ENCODE measurements around the gene CEP152.
"Not testable (repeated sequence)": the region's sequence is repeated elsewhere in the genome, so short reads cannot be mapped to it uniquely, and the experiment has no call there.

Gene CEP152

GRCh38 chr15:48810414-48811324, at the start of gene CEP152:
Gene CEP152 (minus strand): TSS chr15:48811069. CDS start chr15:48805649, 5,420 bp downstream.
- peak within 1 kb of the TSS; percentile 82 for H3K4me3 ChIP-seq (ENCODE audit: low read length)
- no peak for TF ChIP-seq ZNF274 (IDR thresholded peaks at IDR 0.05; ENCODE audit: low read depth, low read length)

GRCh38 chr15:48859426-48859825, 48.6 kb upstream of the CEP152 start:
- no peak overlapping the region for H3K4me3 ChIP-seq (ENCODE audit: low read length)
- no peak for TF ChIP-seq ZNF274 (IDR thresholded peaks at IDR 0.05; ENCODE audit: low read depth, low read length)

- no peak for TF ChIP-seq ZNF274 (IDR thresholded peaks at IDR 0.05; ENCODE audit: low read depth, low read length)
- H3K4me3 ChIP-seq (ENCODE audit: low read length): no peak overlapping the region
These were observed 47.5 kb upstream of the CEP152 start for GRCh38 chr15:48858401-48858800.

GRCh38 chr15:48856942-48857341, 46.1 kb upstream of the CEP152 start:
- TF ChIP-seq ZNF274 (IDR thresholded peaks at IDR 0.05; ENCODE audit: low read depth, low read length): no peak
- H3K4me3 ChIP-seq (ENCODE audit: low read length): no peak overlapping the region

GRCh38 chr15:48855501-48856440, 44.9 kb upstream of the CEP152 start:
- no peak overlapping the region for H3K4me3 ChIP-seq (ENCODE audit: low read length)
- TF ChIP-seq ZNF274 (IDR thresholded peaks at IDR 0.05; ENCODE audit: low read depth, low read length): no peak

- not testable (repeated sequence) for H3K4me3 ChIP-seq (ENCODE audit: low read length)
These were observed 43.6 kb upstream of the CEP152 start for GRCh38 chr15:48854434-48854833.

GRCh38 chr15:48851956-48852355, 41.1 kb upstream of the CEP152 start:
- no peak overlapping the region for H3K4me3 ChIP-seq (ENCODE audit: low read length)
- no peak for TF ChIP-seq ZNF274 (IDR thresholded peaks at IDR 0.05; ENCODE audit: low read depth, low read length)

GRCh38 chr15:48850648-48851047, 39.8 kb upstream of the CEP152 start:
- H3K4me3 ChIP-seq (ENCODE audit: low read length): no peak overlapping the region

GRCh38 chr15:48845123-48845522, 34.3 kb upstream of the CEP152 start:
- no peak overlapping the region for H3K4me3 ChIP-seq (ENCODE audit: low read length)
- no peak for TF ChIP-seq ZNF274 (IDR thresholded peaks at IDR 0.05; ENCODE audit: low read depth, low read length)

More at GRCh38 chr15:48850648-48851047, 39.8 kb upstream of the CEP152 start:
- TF ChIP-seq ZNF274 (IDR thresholded peaks at IDR 0.05; ENCODE audit: low read depth, low read length): no peak

GRCh38 chr15:48842501-48842900, 31.6 kb upstream of the CEP152 start:
- TF ChIP-seq ZNF274 (IDR thresholded peaks at IDR 0.05; ENCODE audit: low read depth, low read length): no peak
- no peak overlapping the region for H3K4me3 ChIP-seq (ENCODE audit: low read length)

GRCh38 chr15:48834756-48835155, 23.9 kb upstream of the CEP152 start:
- TF ChIP-seq ZNF274 (IDR thresholded peaks at IDR 0.05; ENCODE audit: low read depth, low read length): no peak
- H3K4me3 ChIP-seq (ENCODE audit: low read length): no peak overlapping the region

- H3K4me3 ChIP-seq (ENCODE audit: low read length): no peak overlapping the region
- TF ChIP-seq ZNF274 (IDR thresholded peaks at IDR 0.05; ENCODE audit: low read depth, low read length): no peak
These were observed 22.8 kb upstream of the CEP152 start for GRCh38 chr15:48833526-48834239.

GRCh38 chr15:48832648-48833047, 21.8 kb upstream of the CEP152 start:
- TF ChIP-seq ZNF274 (IDR thresholded peaks at IDR 0.05; ENCODE audit: low read depth, low read length): no peak
- H3K4me3 ChIP-seq (ENCODE audit: low read length): no peak overlapping the region

GRCh38 chr15:48828906-48829305, 18.0 kb upstream of the CEP152 start:
- no peak for TF ChIP-seq ZNF274 (IDR thresholded peaks at IDR 0.05; ENCODE audit: low read depth, low read length)
- no peak overlapping the region for H3K4me3 ChIP-seq (ENCODE audit: low read length)

Data from GM08714 (cell line).